ENCODE results near the gene RDH5.
"Not testable (repeated sequence)": the region's sequence is repeated elsewhere in the genome, so short reads cannot be mapped to it uniquely, and the experiment has no call there.

The RDH5 gene

DNA sequence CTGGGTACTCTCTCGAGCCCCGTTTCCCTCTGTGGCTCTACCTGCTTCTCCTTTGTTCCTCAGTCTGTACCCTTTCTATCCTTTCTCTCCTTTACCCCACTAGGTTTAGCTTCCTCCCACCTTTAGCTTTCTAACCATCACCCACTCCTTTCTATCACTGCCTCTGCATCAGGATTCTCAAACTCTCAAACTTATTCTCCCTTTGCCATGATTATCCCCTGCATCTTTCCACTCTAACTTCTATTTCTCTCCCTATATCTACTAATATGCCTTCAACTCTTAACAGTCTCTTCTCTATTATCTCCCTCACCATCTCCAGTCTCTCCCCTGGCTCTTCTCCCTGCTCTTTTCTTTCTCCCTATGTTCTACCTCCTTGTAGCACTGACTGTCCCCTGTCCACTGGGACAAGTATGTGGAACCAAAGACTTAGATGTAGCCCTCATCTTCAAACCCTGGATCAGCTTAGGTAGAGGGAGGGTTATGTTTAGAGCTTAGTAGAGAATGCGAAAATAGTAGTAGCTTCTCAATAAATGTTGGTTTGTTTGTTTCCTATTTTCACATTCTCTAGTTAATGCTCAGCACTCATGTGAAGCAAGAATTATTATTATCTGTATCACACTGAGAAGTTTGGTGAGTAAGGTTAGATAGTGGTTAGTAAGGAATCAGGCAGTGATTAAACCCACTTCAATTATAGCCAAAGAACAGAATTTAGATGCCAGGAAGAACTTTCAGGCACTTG, 26.1 kb downstream of the RDH5 start:
- TF ChIP-seq, protein P1, sequence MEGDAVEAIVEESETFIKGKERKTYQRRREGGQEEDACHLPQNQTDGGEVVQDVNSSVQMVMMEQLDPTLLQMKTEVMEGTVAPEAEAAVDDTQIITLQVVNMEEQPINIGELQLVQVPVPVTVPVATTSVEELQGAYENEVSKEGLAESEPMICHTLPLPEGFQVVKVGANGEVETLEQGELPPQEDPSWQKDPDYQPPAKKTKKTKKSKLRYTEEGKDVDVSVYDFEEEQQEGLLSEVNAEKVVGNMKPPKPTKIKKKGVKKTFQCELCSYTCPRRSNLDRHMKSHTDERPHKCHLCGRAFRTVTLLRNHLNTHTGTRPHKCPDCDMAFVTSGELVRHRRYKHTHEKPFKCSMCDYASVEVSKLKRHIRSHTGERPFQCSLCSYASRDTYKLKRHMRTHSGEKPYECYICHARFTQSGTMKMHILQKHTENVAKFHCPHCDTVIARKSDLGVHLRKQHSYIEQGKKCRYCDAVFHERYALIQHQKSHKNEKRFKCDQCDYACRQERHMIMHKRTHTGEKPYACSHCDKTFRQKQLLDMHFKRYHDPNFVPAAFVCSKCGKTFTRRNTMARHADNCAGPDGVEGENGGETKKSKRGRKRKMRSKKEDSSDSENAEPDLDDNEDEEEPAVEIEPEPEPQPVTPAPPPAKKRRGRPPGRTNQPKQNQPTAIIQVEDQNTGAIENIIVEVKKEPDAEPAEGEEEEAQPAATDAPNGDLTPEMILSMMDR (conservative IDR thresholded peaks at IDR 0.05; ENCODE audit: low read depth, low read length): no peak
- no peak overlapping the region for H3K4me3 ChIP-seq (ENCODE audit: low read depth, low read length)
- no peak for DNase-seq (ENCODE audit: low read depth)

DNA sequence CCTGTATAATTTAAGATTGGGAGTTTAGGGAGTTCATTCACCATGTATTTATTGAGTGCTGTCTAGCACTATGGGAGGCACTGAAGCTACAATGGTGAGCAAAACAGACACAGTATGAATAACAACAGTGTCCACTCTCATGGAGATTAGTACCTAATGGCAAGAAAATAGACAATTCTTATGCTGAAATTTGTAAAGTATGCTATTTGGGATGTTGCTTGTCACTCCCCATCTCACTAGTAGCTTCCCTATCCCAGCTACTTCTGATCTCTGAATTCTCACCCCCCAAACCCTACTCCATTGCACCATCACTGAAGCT, 26.7 kb downstream of the RDH5 start:
- DNase-seq (ENCODE audit: low read depth): no peak
- TF ChIP-seq, protein P1 (conservative IDR thresholded peaks at IDR 0.05; ENCODE audit: low read depth, low read length): no peak
- no peak overlapping the region for H3K4me3 ChIP-seq (ENCODE audit: low read depth, low read length)

DNA sequence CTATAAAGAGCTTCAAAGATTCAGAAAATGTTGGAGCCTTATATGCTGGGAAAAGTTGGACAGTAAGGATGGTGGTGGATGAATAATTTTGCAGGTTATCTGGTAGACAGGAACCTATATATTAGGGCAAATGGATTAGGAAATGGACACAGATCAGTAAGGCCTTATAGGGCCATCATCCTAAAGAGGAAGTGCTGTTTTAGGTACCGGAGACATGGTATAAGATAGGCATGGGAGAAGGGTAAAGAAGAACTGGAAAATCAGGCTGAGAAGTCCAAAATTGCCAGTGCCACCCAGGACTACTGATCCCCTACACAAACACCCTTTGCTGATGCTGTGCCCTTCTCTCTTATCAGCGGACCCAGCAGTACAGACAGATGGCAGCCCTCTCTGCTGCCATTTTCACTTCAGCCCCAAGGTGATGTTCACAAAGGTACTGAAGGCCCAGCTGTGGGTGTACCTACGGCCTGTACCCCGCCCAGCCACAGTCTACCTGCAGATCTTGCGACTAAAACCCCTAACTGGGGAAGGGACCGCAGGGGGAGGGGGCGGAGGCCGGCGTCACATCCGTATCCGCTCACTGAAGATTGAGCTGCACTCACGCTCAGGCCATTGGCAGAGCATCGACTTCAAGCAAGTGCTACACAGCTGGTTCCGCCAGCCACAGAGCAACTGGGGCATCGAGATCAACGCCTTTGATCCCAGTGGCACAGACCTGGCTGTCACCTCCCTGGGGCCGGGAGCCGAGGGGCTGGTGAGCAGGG, 28.2 kb downstream of the RDH5 start:
- no peak for DNase-seq (ENCODE audit: low read depth)
- TF ChIP-seq, protein P1 (conservative IDR thresholded peaks at IDR 0.05; ENCODE audit: low read depth, low read length): no peak
- no peak overlapping the region for H3K4me3 ChIP-seq (ENCODE audit: low read depth, low read length)

GRCh38 chr12:55755246-55755645, 35.1 kb downstream of the RDH5 start:
- DNase-seq (ENCODE audit: low read depth): no peak

GRCh38 chr12:55757701-55758100, 37.5 kb downstream of the RDH5 start:
- TF ChIP-seq, protein P1 (conservative IDR thresholded peaks at IDR 0.05; ENCODE audit: low read depth, low read length): no peak
- no peak for DNase-seq (ENCODE audit: low read depth)

More at GRCh38 chr12:55755246-55755645, 35.1 kb downstream of the RDH5 start:
- no peak overlapping the region for H3K4me3 ChIP-seq (ENCODE audit: low read depth, low read length)
- TF ChIP-seq, protein P1 (conservative IDR thresholded peaks at IDR 0.05; ENCODE audit: low read depth, low read length): no peak

GRCh38 chr12:55758575-55758974, 38.4 kb downstream of the RDH5 start:
- not testable (repeated sequence) for DNase-seq (ENCODE audit: low read depth); H3K4me3 ChIP-seq (ENCODE audit: low read depth, low read length)

More at GRCh38 chr12:55757701-55758100, 37.5 kb downstream of the RDH5 start:
- no peak overlapping the region for H3K4me3 ChIP-seq (ENCODE audit: low read depth, low read length)

DNA sequence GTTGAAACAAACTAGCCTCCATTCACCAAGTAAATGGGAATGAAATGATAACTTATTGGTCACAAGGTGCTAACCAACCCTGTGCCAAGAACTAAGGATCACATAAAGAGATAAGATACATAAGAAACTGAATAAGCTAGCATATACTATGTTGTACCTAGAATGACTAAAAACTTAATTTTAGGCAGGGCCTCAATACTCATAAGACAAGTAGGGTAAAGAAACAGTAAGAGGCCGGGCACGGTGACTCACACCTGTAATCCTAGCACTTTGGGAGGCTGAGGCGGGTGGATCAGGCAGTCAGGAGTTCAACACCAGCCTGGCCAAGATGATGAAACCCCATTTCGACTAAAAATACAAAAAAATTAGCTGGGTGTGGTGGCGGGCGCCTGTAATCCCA, 40.5 kb downstream of the RDH5 start:
- H3K4me3 ChIP-seq (ENCODE audit: low read depth, low read length): no peak overlapping the region
- TF ChIP-seq, protein P1 (conservative IDR thresholded peaks at IDR 0.05; ENCODE audit: low read depth, low read length): no peak
- no peak for DNase-seq (ENCODE audit: low read depth)
